Upper lobe of left lung (tissue), 4 donors: Measurements from ENCODE around the gene GABRR1.

ENCODE experiments used
- CTCF ChIP-seq, 6 experiments: fragments of 450-650 bp in 4 of 6; fragments of 200-600 bp in 2 of 6; sonication (generic) in 2 of 6; IDR thresholded peaks; one replicate each; pipeline ENCODE4 v1.5.1; 2016 to 2019; ENCODE audit warnings: antibody characterized with exemption in 6 of 6
- EP300 ChIP-seq, 4 donors: sonication (generic); formaldehyde crosslinking; IDR thresholded peaks; one replicate each; pipeline ENCODE4 v1.5.1; 2017; ENCODE audit warnings: antibody characterized with exemption in 4 of 4, control low read depth in 2 of 4
- POLR2A ChIP-seq, 4 donors: fragments of 450-650 bp; IDR thresholded peaks; one replicate each; pipeline ENCODE4 v1.5.1; 2016 to 2017; ENCODE audit warnings: antibody characterized with exemption in 4 of 4, mild to moderate bottlenecking in 2 of 4
- POLR2AphosphoS5 ChIP-seq, 2 donors: sonication (generic); formaldehyde crosslinking; IDR thresholded peaks; one replicate each; pipeline ENCODE4 v1.5.1; 2017; ENCODE audit warnings: antibody characterized with exemption in 2 of 2

DNA sequence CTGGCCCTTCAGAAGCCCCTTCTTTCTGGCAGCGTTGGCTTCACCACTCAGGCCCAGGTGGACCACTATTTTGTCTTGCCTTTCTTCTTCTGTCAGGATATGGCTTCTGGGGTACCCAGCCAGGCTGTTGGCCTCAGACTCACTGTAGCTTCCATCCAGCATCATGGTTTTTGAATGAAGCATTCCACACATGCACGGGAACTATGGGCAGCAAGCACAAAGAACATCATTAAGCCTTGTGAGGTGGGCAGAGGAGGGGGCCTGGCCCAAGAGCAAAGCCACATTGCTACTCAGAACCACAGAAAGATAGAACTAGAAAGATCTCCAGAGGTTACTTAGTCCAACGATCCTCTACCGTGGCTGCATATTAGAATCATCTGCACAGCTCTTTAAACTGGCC lies 40.6 kb upstream of the GABRR1 start:
- TF ChIP-seq POLR2AphosphoS5 (IDR thresholded peaks at IDR 0.05) (no peak), CTCF (IDR thresholded peaks at IDR 0.05) (no peak), POLR2A (IDR thresholded peaks at IDR 0.05) (no peak), EP300 (IDR thresholded peaks at IDR 0.05) (no peak)
